Measurements from ENCODE around the gene CYP3A7. TPM values are rescaled to one million over a fixed set of nuclear protein-coding genes. Genes with fewer than 3 reads are reported as not detected.
"Not testable (repeated sequence)": the region's sequence is repeated elsewhere in the genome, so short reads cannot be mapped to it uniquely, and the experiment has no call there.

CYP3A7 gene
- total and polyA plus RNA-seq, 2 of the 4 experiments (the other 2 are of a cell fraction): not detected

DNA sequence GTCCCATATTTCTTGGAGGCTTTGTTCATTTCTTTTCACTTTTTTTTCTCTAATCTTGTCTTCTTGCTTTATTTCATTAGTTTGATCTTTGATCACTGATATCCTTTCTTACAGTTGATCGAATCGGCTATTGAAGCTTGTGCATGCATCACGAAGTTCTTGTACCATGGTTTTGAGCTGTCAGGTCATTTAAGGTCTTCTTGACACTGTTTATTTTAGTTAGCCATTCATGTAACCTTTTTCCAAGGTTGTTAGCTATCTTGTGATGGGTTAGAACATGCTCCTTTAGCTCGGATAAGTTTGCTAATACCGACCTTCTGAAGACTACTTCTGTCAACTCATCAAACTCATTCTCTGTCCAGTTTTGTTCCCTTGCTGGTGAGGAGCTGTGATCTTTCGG is 42.4 kb downstream of the CYP3A7 start:
- dilution Hi-C loops (cut with HindIII; ENCODE audit: low sequenced_read_pairs, unreplicated experiment); CTCF ChIA-PET: not testable (repeated sequence)

DNA sequence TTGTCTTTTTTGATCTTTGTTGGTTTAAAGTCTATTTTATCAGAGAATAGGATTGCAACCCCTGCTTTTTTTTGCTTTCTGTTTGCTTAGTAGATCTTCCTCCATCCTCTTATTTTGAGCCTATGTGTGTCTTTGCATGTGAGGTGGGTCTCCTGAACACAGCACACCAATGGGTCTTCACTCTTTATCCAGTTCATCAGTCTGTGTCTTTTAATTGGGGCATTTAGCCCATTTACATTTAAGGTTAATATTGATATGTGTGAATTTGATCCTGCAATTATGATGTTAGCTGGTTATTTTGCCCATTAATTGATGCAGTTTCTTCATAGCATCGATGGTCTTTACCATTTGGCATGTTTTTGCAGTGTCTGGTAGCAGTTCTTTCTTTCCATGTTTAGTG is 43.3 kb downstream of the CYP3A7 start:
- H3K18ac ChIP-seq (ENCODE audit: low read depth, low read length); H3K9ac ChIP-seq (ENCODE audit: low read depth, low read length); H4K91ac ChIP-seq (ENCODE audit: insufficient read depth, low read depth, low read length); H4K5ac ChIP-seq (ENCODE audit: low read depth, low read length); BruUV-seq (replicated peaks); H3K79me1 ChIP-seq (ENCODE audit: low read depth in 1 of 2, low read length in 2 of 2); DNase-seq; H3K23ac ChIP-seq (ENCODE audit: low read depth, low read length); POLR2A ChIA-PET (ENCODE audit: unreplicated experiment); H2BK20ac ChIP-seq (ENCODE audit: low read depth, low read length); H2BK120ac ChIP-seq (ENCODE audit: low read depth, low read length); H3K4me3 ChIP-seq (ENCODE audit: insufficient read depth, low read depth, low read length); H2AFZ ChIP-seq (replicated peaks; ENCODE audit: low read length, poor library complexity); H3K56ac ChIP-seq (ENCODE audit: extremely low read depth, insufficient read depth, low read length); ATAC-seq (ENCODE audit: low read depth); H4K8ac ChIP-seq (ENCODE audit: low read depth in 2 of 2, low read length in 2 of 2); intact Hi-C loops (cut with micrococcal nuclease); H3K14ac ChIP-seq (replicated peaks; ENCODE audit: low read depth, low read length); H2BK15ac ChIP-seq (ENCODE audit: low read depth, low read length); H3K36me3 ChIP-seq (ENCODE audit: control insufficient read depth, insufficient read depth, low read length); H3K9me3 ChIP-seq (ENCODE audit: control insufficient read depth, insufficient read depth, low read length); dilution Hi-C loops (cut with HindIII; ENCODE audit: low sequenced_read_pairs, unreplicated experiment); H2AK5ac ChIP-seq (ENCODE audit: low read depth, low read length); H4K20me1 ChIP-seq (ENCODE audit: insufficient read depth, low read length); H3K9me1 ChIP-seq (ENCODE audit: insufficient read depth, low read length); H2AK9ac ChIP-seq (replicated peaks; ENCODE audit: low read depth, low read length, poor library complexity); in situ Hi-C loops (cut with MboI; ENCODE audit: low sequenced_read_pairs); H2BK5ac ChIP-seq (ENCODE audit: low read depth, low read length, poor library complexity, severe bottlenecking); H3K4ac ChIP-seq (ENCODE audit: low read depth, low read length); H3K4me2 ChIP-seq (ENCODE audit: low read depth, low read length); H3K4me1 ChIP-seq (ENCODE audit: control insufficient read depth, insufficient read depth, low read length); H3K27ac ChIP-seq (ENCODE audit: insufficient read depth, low read length); H3K27me3 ChIP-seq (ENCODE audit: control insufficient read depth, insufficient read depth, low read length); CTCF ChIA-PET: not testable (repeated sequence)
- no CpG with 5 or more reads among the region's 1 CpG for WGBS, 2 experiments (ENCODE audit: extremely low coverage in 2 of 2, insufficient read length in 1 of 2)

More for the DNA sequence above, 42.4 kb downstream of the CYP3A7 start:
- H4K91ac ChIP-seq (ENCODE audit: insufficient read depth, low read depth, low read length); intact Hi-C loops (cut with micrococcal nuclease); H3K27ac ChIP-seq (ENCODE audit: insufficient read depth, low read length); H3K4me2 ChIP-seq (ENCODE audit: low read depth, low read length); H4K8ac ChIP-seq (ENCODE audit: low read depth in 2 of 2, low read length in 2 of 2); H3K9me1 ChIP-seq (ENCODE audit: insufficient read depth, low read length); H3K23ac ChIP-seq (ENCODE audit: low read depth, low read length); H2BK20ac ChIP-seq (ENCODE audit: low read depth, low read length); H3K56ac ChIP-seq (ENCODE audit: extremely low read depth, insufficient read depth, low read length); H3K27me3 ChIP-seq (ENCODE audit: control insufficient read depth, insufficient read depth, low read length); H3K36me3 ChIP-seq (ENCODE audit: control insufficient read depth, insufficient read depth, low read length); H2BK5ac ChIP-seq (ENCODE audit: low read depth, low read length, poor library complexity, severe bottlenecking); H2AK9ac ChIP-seq (replicated peaks; ENCODE audit: low read depth, low read length, poor library complexity); H3K4me1 ChIP-seq (ENCODE audit: control insufficient read depth, insufficient read depth, low read length); H3K9ac ChIP-seq (ENCODE audit: low read depth, low read length); BruUV-seq (replicated peaks); H2BK120ac ChIP-seq (ENCODE audit: low read depth, low read length); POLR2A ChIA-PET (ENCODE audit: unreplicated experiment); H4K5ac ChIP-seq (ENCODE audit: low read depth, low read length); H4K20me1 ChIP-seq (ENCODE audit: insufficient read depth, low read length); H3K14ac ChIP-seq (replicated peaks; ENCODE audit: low read depth, low read length); H3K4me3 ChIP-seq (ENCODE audit: insufficient read depth, low read depth, low read length); in situ Hi-C loops (cut with MboI; ENCODE audit: low sequenced_read_pairs); ATAC-seq (ENCODE audit: low read depth); H3K18ac ChIP-seq (ENCODE audit: low read depth, low read length); DNase-seq; H2AFZ ChIP-seq (replicated peaks; ENCODE audit: low read length, poor library complexity); H3K9me3 ChIP-seq (ENCODE audit: control insufficient read depth, insufficient read depth, low read length); H3K79me1 ChIP-seq (ENCODE audit: low read depth in 1 of 2, low read length in 2 of 2); H2BK15ac ChIP-seq (ENCODE audit: low read depth, low read length); H3K4ac ChIP-seq (ENCODE audit: low read depth, low read length); H2AK5ac ChIP-seq (ENCODE audit: low read depth, low read length): not testable (repeated sequence)
- no CpG with 5 or more reads among the region's 6 CpGs for WGBS, 2 experiments (ENCODE audit: extremely low coverage in 2 of 2, insufficient read length in 1 of 2)

All from IMR-90 (cell line).